ENCODE data around the gene UBR2. TPM values are rescaled to one million over a fixed set of nuclear protein-coding genes. Genes with fewer than 3 reads are reported as not detected.

UBR2 gene
- total and polyA plus RNA-seq, 2 of the 13 experiments (the other 11 are each of a cell fraction or from before 2014, with no cell fraction given), result 17.6 to 29.3 TPM

DNA sequence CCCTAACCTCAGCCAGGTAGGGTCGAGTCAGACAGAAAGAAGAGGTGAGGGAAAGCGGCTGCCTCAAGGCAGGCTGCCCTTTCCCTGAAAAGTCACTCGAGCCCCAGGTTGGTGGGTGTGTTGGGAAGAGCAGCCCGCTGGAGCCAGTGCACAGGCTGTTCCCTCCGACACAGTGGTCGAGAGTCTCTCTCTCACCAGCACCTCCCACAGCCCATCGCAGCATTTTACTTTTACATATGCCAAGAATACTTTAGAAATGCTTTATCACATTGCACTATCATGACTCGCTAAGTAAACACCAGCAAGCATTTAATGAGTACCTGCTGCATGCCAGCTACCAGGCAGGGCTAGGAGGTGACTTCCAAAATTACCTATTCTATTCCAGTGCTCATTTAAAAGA lies 156.9 kb downstream of the UBR2 start:
- H3K79me2 ChIP-seq (ENCODE audit: insufficient read depth, low read length), result no peaks in the 10 kb centered on the region
- no peaks in the 10 kb centered on the region for H3K4me1 ChIP-seq (ENCODE audit: insufficient read depth, low read length)
- in situ Hi-C loops (cut with HindIII; ENCODE audit: extremely low pct_ligation_motif_present, low pct_unique_long_range_greater_than_20kb) (no loop called here), intact Hi-C loops (cut with micrococcal nuclease; ENCODE audit: unreplicated experiment) (no loop called here)
- no TSS peak for BruUV-seq (replicated peaks)
- DNase-seq (ENCODE audit: low spot score) (no peak), ATAC-seq (peak; percentile 61), FAIRE-seq (no peak)
- POLR2A ChIA-PET, result no interaction called here
- no peak overlapping the region for H3K4me2 ChIP-seq (ENCODE audit: low read depth, low read length)
- H3K27ac ChIP-seq (ENCODE audit: extremely low read length, insufficient read depth, low read length), result no peak overlapping the region
- no peaks in the 10 kb centered on the region for H3K36me3 ChIP-seq (replicated peaks in 1 of 2; ENCODE audit: control insufficient read depth in 1 of 2, insufficient read depth in 2 of 2, low read length in 2 of 2)
- CTCF ChIA-PET (ENCODE audit: low intra/inter-chr PET ratio, low total read pairs), result no interaction called here
- TF ChIP-seq FOSL2 (CRISPR knock-in tag; IDR thresholded peaks at IDR 0.05) (0 out of 2 replicates have a peak, but pooled peaks have one; percentile 14), ZKSCAN8 (CRISPR knock-in tag; IDR thresholded peaks at IDR 0.05; ENCODE audit: borderline replicate concordance) (peak; percentile 94), MIER3 (CRISPR knock-in tag; IDR thresholded peaks at IDR 0.05; ENCODE audit: borderline replicate concordance) (no peak)
- no peaks in the 10 kb centered on the region for H3K9me3 ChIP-seq (ENCODE audit: low read length)
- H3K4me3 ChIP-seq (replicated peaks in 1 of 3; ENCODE audit: insufficient read depth in 1 of 3, low read depth in 2 of 3, low read length in 3 of 3), result no peak overlapping the region
- no peaks in the 10 kb centered on the region for H4K20me1 ChIP-seq (ENCODE audit: insufficient read depth, low read length)
- no peak overlapping the region for H3K9ac ChIP-seq (ENCODE audit: insufficient read depth, low read depth, low read length)
- H3K27me3 ChIP-seq (ENCODE audit: control insufficient read depth in 1 of 2, insufficient read depth in 2 of 2, low read length in 2 of 2), result no peaks in the 10 kb centered on the region; a peak in 2 of 5 replicates
- H2AFZ ChIP-seq (ENCODE audit: low read length), result no peak overlapping the region
- WGBS (ENCODE audit: low lambda C conversion rate), result 16% methylated on average over 8 of the region's 8 CpGs

DNA sequence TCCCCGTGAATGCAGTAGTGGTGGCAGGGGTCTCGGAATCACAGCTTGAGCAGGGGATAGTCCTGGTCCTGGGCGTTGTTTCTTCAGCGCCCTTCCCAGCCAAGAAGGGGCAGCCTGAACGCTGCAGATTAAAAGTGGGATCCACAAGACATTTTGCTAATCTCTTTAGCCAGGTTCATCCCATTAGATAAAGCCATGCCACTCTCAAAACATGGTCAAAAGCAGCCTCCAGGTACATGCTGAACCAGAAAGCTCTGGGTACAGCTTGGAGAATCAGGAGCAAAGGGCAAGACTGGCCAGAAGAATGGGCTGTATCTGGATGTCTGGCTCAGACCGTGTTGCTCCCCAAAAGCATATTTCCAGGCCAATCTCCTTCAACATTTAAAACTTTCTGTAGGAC lies 158.7 kb downstream of the UBR2 start, which contains the start of gene PRPH2:
TSS of gene PRPH2 (minus strand) at position 101 of the 400 bp plus-strand sequence. CDS start 263 bp downstream, outside the sequence.
- no peak for FAIRE-seq
- no peak for DNase-seq (ENCODE audit: low spot score)
- intact Hi-C loops (cut with micrococcal nuclease; ENCODE audit: unreplicated experiment), result no loop called here
- in situ Hi-C loops (cut with HindIII; ENCODE audit: extremely low pct_ligation_motif_present, low pct_unique_long_range_greater_than_20kb), result no loop called here
- 21% methylated on average over 1 of the region's 6 CpGs for WGBS (ENCODE audit: low lambda C conversion rate)
- Histone ChIP-seq H3K4me2 (ENCODE audit: low read depth, low read length) (no peak within 1 kb of the TSS), H3K9ac (ENCODE audit: insufficient read depth, low read depth, low read length) (no peak within 1 kb of the TSS), H3K4me3 (replicated peaks in 1 of 3; ENCODE audit: insufficient read depth in 1 of 3, low read depth in 2 of 3, low read length in 3 of 3) (no peak within 1 kb of the TSS), H3K36me3 (replicated peaks in 1 of 2; ENCODE audit: control insufficient read depth in 1 of 2, insufficient read depth in 2 of 2, low read length in 2 of 2) (no peaks in the 10 kb centered on the region), H3K79me2 (ENCODE audit: insufficient read depth, low read length) (no peaks in the 10 kb centered on the region), H4K20me1 (ENCODE audit: insufficient read depth, low read length) (no peaks in the 10 kb centered on the region), H3K4me1 (ENCODE audit: insufficient read depth, low read length) (peaks cover 10% of the 10 kb centered on the region), H2AFZ (ENCODE audit: low read length) (no peak within 1 kb of the TSS), H3K27me3 (ENCODE audit: control insufficient read depth in 1 of 2, insufficient read depth in 2 of 2, low read length in 2 of 2) (no peaks in the 10 kb centered on the region; a peak in 2 of 5 replicates), H3K9me3 (ENCODE audit: low read length) (no peaks in the 10 kb centered on the region), H3K27ac (ENCODE audit: extremely low read length, insufficient read depth, low read length) (no peak within 1 kb of the TSS)
- POLR2A ChIA-PET, result interaction anchor here (1.1 kb wide), 1 partner anchor 24 kb away, joined by 4 read pairs; the partner anchor contains the start of gene TBCC
- ATAC-seq, result no peak
- CTCF ChIA-PET (ENCODE audit: low intra/inter-chr PET ratio, low total read pairs), result no interaction called here
- no TSS peak for BruUV-seq (replicated peaks)
- TF ChIP-seq FOXJ3 (CRISPR knock-in tag; IDR thresholded peaks at IDR 0.05; ENCODE audit: borderline replicate concordance) (no peak), RBAK (CRISPR knock-in tag; IDR thresholded peaks at IDR 0.05) (no peak), ZNF737 (CRISPR knock-in tag; IDR thresholded peaks at IDR 0.05; ENCODE audit: borderline replicate concordance) (no peak), TMF1 (CRISPR knock-in tag; IDR thresholded peaks at IDR 0.05; ENCODE audit: low read depth) (no peak), ZNF782 (CRISPR knock-in tag; IDR thresholded peaks at IDR 0.05; ENCODE audit: borderline replicate concordance) (no peak), BRD4 (CRISPR knock-in tag; IDR thresholded peaks at IDR 0.05) (no peak), PRPF4 (IDR thresholded peaks at IDR 0.05; ENCODE audit: low read depth, low read length, poor library complexity, severe bottlenecking) (no peak), SMAD9 (CRISPR knock-in tag; IDR thresholded peaks at IDR 0.05) (no peak), CBX2 (IDR thresholded peaks at IDR 0.05; ENCODE audit: low read depth, low read length) (no peak), CBX2 (CRISPR knock-in tag; IDR thresholded peaks at IDR 0.05; ENCODE audit: low read depth) (no peak)
- TF ChIP-seq, protein P1, sequence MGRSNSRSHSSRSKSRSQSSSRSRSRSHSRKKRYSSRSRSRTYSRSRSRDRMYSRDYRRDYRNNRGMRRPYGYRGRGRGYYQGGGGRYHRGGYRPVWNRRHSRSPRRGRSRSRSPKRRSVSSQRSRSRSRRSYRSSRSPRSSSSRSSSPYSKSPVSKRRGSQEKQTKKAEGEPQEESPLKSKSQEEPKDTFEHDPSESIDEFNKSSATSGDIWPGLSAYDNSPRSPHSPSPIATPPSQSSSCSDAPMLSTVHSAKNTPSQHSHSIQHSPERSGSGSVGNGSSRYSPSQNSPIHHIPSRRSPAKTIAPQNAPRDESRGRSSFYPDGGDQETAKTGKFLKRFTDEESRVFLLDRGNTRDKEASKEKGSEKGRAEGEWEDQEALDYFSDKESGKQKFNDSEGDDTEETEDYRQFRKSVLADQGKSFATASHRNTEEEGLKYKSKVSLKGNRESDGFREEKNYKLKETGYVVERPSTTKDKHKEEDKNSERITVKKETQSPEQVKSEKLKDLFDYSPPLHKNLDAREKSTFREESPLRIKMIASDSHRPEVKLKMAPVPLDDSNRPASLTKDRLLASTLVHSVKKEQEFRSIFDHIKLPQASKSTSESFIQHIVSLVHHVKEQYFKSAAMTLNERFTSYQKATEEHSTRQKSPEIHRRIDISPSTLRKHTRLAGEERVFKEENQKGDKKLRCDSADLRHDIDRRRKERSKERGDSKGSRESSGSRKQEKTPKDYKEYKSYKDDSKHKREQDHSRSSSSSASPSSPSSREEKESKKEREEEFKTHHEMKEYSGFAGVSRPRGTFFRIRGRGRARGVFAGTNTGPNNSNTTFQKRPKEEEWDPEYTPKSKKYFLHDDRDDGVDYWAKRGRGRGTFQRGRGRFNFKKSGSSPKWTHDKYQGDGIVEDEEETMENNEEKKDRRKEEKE (IDR thresholded peaks at IDR 0.05), result no peak
- TF ChIP-seq, protein P2, sequence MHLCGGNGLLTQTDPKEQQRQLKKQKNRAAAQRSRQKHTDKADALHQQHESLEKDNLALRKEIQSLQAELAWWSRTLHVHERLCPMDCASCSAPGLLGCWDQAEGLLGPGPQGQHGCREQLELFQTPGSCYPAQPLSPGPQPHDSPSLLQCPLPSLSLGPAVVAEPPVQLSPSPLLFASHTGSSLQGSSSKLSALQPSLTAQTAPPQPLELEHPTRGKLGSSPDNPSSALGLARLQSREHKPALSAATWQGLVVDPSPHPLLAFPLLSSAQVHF (CRISPR knock-in tag; IDR thresholded peaks at IDR 0.05), result no peak
- TF ChIP-seq, protein P3, sequence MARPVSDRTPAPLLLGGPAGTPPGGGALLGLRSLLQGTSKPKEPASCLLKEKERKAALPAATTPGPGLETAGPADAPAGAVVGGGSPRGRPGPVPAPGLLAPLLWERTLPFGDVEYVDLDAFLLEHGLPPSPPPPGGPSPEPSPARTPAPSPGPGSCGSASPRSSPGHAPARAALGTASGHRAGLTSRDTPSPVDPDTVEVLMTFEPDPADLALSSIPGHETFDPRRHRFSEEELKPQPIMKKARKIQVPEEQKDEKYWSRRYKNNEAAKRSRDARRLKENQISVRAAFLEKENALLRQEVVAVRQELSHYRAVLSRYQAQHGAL (CRISPR knock-in tag; IDR thresholded peaks at IDR 0.05; ENCODE audit: not compliant biosample characterization), result no peak
